ENCODE measurements around the gene LONP1.
"Not testable (repeated sequence)": the region's sequence is repeated elsewhere in the genome, so short reads cannot be mapped to it uniquely, and the experiment has no call there.

LONP1 gene

DNA sequence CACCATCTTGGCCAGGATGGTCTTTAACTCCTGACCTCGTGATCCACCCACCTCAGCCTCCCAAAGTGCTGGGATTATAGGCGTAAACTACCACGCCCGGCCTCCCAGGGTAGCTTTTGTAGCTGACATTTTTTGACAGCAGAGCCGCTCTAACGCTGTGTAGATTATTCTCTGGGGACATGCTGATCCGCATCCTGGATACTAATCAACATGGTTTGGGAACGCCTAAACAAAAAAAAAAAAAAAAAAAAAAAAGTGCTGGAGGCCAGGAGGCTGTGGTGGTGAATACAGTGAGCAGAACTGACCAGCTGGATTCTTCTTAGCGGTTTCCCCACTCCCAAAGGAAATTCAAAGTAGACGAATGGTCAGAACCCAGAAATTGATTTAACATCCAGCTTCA lies 5.1 kb downstream of the LONP1 start:
- DNase-seq (ENCODE audit: low read depth in 4 of 4, low spot score in 1 of 4) = no peak

GRCh38 chr19:5713228-5713627 lies 6.7 kb downstream of the LONP1 start:
- no peak for DNase-seq (ENCODE audit: low read depth in 4 of 4, low spot score in 1 of 4)

DNA sequence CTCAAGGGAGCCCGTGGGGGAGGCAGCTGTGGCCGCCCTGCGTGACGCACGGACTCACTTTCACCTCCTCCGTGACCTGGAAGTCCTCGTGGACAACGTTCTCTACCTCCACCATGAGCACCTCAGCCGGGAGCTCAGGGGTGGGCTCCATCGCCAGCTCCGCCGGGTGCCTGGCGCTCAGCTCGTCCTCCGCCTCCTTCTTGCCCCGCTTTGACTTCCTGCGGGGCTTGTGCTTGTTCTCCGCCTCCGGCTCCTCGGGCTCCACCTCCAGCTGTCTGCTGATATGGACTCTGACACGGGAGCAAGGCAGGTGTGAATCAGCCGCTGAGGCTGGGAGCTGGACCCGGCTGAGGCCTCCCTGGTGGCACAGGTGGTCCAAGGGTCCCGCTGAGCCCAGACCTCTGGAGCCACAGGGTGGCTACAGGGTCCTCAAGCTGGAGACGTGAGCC lies 8.2 kb downstream of the LONP1 start:
- DNase-seq (ENCODE audit: low read depth in 4 of 4, low spot score in 1 of 4) = no peak

GRCh38 chr19:5711025-5711424 lies 8.9 kb downstream of the LONP1 start:
- DNase-seq (ENCODE audit: low read depth in 4 of 4, low spot score in 1 of 4) = no peak

DNA sequence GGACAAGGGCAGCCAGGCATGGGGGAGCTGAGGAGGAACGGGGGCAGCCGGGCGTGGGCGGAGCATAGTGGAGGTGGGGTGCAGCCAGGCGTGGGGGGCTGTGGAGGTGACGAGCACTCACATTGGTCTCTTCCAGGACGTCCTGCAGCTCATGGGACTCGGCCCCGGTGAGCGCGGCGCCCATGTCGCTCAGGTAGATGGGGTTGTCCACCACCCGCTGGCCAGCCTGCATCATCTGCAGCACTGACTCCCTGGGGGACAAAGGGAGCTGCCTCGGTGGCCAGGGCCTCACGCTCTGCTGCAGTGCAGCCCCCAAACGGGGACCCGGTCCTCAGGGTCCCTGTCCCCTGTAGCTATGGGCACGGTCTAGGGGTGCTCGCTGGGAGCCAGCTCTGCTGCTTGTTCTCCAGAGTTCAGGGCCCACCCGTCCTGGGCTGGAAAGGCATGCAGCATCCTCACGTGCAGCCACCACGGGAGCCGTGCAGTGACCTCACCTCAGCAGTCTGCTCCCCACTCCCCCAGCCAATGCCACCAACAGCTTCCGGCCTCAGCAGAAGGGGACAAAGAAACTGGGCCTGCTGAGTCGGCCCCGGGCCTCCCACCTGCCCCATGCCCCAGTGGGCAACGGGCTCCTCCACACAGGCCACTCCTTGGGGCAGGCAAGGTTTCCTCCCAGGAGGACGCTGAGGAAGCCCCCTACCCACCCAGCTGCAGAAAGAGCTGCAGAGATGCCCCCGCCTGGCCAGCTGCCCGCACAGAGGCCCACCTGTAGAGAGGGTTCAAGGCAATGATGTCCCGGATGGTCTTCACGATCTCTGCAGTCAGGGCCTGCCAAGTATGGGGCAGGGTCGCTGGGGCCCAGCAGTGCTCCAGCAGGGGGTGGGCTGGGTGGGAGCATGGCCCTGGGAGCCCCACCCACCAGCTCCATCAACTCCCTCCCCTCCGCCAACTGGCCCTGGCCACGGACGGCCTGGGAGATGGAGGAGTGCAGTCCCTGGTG lies 12.1 kb downstream of the LONP1 start:
- no peak for DNase-seq (ENCODE audit: low read depth in 4 of 4, low spot score in 1 of 4)

DNA sequence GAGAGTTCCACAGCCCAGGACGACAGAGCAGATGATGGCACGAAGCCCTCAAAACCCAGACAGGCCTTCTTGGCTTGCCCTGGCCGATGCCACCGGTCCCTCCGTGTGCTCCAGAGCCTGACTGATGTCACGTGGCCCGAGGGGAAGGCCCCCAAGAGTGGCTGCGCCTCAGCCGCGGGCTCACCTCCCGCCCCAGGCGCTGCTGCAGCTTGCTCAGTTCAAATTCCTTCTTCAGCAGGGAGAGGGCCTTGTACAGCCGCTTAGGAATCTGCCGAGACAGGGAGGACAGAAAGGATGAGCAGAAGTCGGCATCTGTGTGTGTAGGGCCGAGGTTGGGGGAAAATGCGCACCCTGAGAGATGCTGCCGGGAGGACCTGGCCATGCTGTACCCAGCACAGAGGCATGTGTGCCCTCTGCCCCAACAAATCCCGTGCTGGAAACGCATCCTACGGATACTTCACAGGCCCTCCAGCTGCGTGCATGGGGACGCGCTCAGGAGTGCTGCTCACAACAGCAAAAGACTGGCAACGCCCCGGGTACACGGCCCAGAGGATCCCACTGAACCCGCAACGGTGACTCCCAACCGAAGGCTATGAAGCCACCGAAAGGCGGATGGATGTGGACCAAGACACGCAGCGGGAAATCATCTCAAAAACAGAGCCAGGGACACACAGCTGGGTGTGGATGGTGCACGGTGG lies 12.9 kb downstream of the LONP1 start:
- no peak for DNase-seq (ENCODE audit: low read depth in 4 of 4, low spot score in 1 of 4)

DNA sequence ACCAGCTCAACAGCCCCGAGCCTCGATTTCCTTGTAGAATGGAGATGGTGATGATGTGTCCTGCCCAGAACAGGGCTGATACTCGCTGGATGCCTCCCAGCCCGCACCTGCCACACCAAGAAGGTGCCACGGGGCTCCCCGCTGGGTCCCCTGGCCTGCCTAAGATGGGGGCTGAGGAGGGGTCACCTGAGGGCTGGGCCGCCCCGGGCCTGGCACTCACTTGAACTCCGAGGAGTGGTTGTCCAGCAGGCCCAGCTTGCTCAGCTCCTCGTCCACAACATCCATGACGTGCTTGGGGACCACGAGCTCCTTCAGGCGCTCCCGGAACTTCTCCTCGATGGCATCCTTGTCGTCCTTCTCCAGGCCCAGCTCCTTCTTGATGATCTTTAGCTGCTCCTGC lies 14.4 kb downstream of the LONP1 start:
- DNase-seq (ENCODE audit: low read depth in 4 of 4, low spot score in 1 of 4) = no peak

DNA sequence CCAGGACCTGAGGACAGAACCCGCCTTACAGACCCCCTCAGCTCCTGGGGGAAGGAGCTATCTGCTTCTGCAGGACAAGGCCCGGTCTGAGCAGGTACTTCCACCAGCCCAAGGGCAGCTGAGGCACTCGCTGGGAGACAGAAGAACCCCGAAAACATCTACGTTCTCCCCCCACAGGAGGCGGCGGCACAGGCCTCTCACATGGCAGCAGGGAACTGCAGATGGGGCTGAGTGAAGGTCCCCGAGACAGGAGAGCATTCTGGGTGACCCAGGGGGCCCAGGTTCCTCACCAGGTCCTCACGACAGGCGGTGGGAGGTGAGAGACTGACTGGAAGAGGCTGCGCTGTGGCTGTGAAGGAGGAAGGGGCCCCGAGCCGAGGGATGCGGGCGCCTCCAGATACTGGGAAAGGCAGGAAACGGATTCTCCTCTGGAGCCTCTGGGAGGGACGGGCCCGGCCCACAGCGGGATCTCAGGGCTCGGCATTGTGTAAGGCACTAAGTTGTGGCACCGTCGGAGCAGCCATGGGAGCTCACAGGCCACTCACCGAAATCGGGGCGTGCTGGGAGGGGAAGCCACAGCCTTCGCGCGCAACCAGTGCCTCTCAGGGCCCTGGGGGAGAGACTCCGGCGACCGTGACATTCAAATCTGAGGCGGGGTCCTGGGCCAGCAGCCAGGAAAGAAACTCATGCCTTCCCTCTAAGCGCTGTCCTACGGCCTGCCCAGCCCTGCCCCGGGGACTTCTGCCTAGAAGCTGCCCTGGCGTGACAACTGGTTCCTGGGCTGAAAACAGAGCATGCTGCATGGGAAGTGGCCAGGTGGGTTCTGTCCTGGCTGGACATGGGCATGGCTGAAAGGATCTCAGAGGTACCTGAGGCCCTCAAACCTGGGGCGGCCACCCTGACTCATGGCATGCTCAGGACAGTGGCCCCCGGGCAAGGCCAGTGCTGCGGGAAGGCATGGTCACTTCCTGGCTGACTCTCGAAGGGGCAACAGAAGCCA lies 15.8 kb downstream of the LONP1 start:
- DNase-seq (ENCODE audit: low read depth in 4 of 4, low spot score in 1 of 4) = no peak

DNA sequence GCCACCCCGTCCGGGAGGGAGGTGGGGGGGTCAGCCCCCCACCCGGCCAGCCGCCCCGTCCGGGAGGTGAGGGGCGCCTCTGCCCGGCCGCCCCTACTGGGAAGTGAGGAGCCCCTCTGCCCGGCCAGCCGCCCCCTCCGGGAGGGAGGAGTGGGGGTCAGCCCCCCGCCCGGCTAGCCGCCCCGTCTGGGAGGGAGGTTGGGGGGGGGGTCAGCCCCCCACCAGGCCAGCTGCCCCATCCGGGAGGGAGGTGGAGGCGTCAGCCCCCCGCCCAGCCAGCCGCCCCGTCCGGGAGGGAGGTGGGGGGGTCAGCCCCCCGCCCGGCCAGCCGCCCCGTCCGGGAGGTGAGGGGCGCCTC lies 17.9 kb downstream of the LONP1 start:
- not testable (repeated sequence) for DNase-seq (ENCODE audit: low read depth in 4 of 4, low spot score in 1 of 4)

DNA sequence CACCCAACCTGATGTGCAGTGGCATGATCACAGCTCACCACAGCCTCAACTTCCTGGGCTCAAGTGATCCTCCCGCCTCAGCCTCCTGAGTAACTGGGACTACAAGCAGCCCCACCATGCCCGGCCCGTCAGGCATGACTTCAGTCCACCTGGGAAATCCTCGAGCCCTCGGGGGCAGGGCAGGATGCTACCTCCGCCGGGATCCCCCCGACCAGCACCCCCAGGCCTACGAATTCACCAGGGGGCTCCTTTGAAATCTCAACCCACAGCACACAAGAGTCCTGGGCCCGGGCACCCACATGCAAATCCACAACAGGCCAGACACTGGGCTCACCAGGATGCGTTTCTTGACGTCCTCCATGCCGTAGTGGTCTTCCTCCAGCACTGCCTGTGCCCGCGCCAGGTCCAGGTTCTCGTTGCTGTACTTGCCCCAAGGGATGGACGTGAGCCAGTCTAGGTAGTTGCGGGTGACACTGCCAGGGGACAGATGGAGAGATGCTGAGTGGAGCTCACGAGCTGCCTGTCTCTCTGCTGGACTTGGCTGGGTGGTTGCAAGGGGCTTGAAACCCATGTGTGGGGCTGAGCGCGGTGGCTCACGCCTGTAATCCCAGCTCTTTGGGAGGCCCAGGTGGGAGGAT lies 19.4 kb downstream of the LONP1 start:
- no peak for DNase-seq (ENCODE audit: low read depth in 4 of 4, low spot score in 1 of 4)

DNA sequence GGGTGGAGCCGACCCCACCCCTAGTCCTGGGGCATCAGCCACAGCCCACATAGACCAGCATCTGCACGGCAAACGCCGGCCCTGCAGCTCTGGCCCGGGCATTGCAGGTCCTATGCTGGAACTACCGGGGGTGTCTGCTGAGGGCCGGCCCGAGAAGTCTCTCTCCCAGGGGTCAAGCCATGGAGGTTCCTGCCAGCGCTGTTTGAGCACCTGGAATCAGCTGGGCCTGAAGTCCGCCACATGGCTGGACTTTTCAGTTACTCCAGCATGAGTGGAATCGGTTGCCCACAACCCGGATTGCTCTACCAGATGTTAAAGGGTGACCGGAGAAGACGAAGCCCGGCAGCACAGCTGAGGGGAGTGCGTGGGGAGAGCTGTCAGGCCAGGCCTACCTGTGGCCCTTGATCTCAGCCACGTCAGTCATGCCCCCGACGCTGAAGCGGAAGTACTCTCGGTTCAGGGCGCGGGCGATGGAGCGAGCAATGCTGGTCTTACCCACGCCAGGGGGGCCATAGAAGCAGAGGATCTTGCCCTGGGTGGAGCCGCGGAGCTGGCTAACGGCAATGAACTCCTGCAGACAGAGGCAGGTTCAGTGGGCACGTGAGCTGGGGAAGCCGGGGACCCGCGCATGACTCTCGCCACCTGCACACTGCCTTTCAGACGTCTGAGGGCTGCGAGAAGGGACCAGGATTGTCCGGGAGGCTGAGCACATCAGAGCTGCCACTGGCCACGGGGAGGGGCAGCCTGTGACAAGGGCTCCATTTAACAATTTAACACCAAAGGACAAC lies 21.1 kb downstream of the LONP1 start:
- DNase-seq (ENCODE audit: low read depth in 4 of 4, low spot score in 1 of 4) = no peak

GRCh38 chr19:5697890-5698634 lies 21.9 kb downstream of the LONP1 start:
- no peak for DNase-seq (ENCODE audit: low read depth in 4 of 4, low spot score in 1 of 4)

- no peak for DNase-seq (ENCODE audit: low read depth in 4 of 4, low spot score in 1 of 4)
Observed at GRCh38 chr19:5697022-5697889, 22.7 kb downstream of the LONP1 start.

DNA sequence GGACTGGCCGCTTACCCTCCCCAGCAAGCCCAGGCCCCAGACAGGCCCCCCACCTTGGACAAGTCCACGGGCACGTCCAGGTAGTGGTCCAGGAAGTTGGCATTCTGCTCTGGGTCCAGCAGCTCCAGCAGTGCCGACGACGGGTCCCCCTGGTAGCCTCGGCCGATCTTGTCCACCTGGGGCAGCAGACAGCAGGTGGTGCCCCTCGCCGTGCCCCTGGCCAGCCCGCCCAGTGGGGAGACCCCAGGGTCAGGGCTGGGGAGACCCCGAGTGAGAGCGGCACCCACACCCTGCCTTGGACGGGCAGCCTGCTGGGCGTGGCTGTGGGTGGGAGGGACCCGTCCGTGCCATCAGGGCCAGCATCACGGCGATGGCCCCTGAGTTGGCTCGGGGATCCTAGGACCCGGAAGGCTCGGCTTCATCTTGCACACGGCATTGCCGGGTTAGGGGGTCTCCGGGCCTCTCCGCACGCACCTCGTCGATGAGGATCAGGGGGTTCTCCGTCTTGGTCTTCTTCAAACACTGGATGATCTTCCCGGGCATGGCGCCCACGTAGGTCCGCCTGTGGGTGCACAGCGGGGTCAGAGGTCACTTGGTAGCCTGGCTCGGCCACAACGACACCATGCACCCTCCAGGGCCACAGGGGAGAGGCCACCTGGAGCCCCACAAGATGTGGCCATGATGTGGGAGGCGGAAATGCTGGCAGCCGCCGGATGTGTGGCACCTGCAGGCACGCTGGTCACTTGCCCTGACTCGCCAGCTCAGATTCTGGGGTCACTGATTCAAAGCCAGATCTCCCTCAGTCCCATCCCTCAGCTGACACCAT lies 23.5 kb downstream of the LONP1 start:
- no peak for DNase-seq (ENCODE audit: low read depth in 4 of 4, low spot score in 1 of 4)

- DNase-seq (ENCODE audit: low read depth in 4 of 4, low spot score in 1 of 4) = no peak
Observed at GRCh38 chr19:5695649-5696195, 24.2 kb downstream of the LONP1 start.

DNA sequence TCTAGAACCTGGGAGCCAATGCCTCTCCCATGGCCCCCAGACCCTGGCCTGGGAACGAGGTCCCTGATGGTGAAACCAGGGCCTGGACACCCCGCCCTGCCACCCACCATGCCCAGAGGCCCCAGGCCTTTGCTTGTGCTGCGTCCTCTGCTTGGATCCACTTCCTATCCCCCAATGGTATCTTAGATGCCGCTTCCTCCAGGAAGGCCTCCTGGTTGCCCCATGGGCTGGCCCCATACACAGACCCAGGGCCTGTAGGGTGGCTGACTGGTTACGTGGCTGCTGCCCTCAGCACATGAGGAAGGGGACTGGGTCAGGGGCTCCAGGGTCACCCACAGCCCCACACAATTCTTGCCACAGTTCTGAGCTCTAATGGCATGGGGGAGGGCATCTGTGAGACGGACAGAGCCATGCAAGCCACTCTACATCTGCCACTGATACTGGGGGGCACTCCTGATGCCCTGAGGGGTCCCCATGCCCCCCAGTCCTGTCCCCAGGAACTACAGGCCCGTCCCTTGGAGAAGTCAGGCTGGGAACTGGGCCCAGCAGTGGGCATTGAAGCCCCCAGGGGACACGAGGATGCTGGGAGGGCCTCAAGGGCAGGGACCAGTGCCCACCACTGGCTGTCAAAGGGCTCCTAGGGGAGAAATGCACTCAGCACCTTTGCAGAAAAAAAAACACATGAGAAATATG lies 24.8 kb downstream of the LONP1 start:
- DNase-seq (ENCODE audit: low read depth in 4 of 4, low spot score in 1 of 4) = no peak
